Ureter (tissue), 1 donor: Measurements from ENCODE around the gene TREH. TPM values are rescaled to one million over a fixed set of nuclear protein-coding genes. Genes with fewer than 3 reads are reported as not detected.
"Not testable (repeated sequence)": the region's sequence is repeated elsewhere in the genome, so short reads cannot be mapped to it uniquely, and the experiment has no call there.

Experiments
- DNase-seq: peaks from one replicate; pipeline ENCODE4 v3.0.0-alpha.2; 2020; ENCODE audit warnings: low spot score
- total RNA-seq: library from RNA; stranded (reverse); gene quantifications from one replicate; pipeline ENCODE4 v1.2.4, GENCODE V29; 2023
- donor health status: DM: yes; HTN: yes; CAD: no.

The TREH gene
- total RNA-seq, 1 donor from 2014 or later = 0.44 TPM

DNA sequence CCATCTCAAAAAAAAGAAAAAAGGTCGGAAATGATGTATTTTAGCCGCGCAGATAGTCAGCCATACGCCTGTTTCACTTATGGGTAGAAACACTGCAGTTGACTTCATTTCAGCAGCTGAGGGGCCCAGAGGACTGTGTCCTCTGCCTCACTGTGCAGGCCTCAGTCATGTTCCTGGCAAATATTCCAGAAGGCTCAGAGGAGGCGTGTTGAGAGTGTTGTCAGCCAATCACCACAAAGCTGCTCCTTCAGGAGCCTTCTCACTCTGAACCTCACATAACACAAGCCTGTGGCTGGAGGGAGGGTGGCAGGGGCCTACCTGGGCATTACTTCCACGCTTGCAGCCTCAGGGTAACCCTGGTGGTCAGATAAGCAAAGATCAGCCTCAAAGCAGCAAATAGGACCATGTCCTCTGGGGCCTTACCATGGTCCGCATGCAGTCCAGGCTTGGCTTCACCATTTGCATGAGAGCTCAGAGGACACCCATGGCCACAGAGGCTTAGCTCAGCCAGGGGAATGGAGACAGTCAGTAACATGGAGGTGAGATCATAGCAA lies 17.3 kb upstream of the TREH start:
- no peak for DNase-seq

DNA sequence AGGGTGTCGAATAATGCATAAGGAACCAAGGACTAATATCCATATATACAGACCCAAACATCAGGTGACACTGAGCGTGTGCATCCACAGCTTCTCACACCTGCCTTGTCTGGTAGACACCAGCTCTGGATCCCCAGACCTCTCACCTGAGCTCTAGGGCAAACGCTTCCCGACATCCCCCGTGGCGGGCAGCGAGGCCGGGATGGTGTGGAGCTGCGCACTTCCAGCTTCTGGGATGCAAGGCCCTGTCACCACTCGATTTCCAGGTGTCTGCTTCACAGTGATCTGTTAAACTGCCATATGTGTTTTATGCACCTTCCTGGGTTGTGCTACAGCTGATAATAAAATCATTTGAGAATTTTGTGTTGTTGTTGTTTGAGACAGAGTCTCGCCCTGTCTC lies 15.3 kb upstream of the TREH start:
- DNase-seq = no peak

DNA sequence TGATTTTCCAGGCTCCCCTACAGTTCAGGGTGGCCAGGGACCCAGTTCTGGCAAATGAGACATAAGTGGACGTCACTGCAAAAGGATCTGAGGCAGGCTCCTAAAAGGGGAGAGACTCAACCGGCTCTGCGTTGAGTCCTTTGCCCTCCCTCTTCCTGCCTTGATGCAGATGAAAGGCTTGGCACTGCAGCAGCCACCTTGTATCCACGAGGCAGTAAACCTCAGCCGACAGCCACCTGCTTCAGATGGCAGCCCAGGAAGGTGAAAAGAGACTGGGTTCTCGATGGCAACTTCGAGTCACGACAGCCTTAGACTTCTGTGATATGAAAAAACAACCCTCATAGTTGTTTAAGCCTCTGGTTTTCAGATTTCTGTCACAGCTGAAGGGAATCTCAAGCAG lies 14.7 kb upstream of the TREH start:
- DNase-seq = no peak

DNA sequence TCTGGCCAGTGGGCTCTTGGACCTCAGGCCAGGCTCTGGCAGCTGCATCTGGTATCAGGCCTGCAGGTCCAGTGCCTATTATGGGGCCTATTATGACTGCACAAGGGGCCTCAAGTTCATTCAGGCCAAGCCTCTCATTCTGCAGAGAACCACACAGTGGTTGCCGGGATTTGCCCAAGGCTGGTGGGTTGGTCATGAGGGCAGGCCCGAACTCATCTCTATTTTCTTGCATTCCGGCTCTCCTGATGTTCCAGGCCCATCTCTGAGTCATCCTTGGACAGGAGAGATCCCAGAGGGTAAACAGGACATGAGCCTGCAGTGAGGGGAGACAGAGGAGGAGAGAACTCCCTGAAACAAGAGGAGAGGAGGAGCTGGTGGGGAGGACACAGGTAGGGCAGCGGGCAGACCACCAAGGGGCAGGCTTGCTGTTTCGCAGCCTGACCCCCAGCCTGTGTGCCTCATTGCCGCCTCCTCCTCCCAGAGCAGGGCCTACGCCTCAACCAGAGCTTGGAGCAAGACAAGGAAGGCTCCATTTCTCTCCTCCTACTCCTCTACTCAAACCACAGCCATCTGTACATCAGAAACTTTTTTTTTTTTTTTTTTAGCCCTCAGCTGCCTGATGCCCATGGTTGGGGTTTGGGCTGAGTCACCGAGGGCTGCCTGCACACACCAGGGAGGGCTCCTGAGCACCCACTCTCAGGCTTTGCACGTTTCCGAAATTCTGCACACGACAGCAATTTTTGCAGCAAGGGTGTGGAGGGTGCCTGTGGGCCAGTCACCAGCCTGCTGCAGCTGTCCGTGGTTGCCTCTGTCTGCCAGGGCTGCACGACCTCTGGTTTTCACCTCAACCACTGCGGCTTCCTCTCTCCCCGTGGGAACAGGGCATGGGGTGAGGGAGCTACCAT lies 12.7 kb upstream of the TREH start:
- DNase-seq = no peak

DNA sequence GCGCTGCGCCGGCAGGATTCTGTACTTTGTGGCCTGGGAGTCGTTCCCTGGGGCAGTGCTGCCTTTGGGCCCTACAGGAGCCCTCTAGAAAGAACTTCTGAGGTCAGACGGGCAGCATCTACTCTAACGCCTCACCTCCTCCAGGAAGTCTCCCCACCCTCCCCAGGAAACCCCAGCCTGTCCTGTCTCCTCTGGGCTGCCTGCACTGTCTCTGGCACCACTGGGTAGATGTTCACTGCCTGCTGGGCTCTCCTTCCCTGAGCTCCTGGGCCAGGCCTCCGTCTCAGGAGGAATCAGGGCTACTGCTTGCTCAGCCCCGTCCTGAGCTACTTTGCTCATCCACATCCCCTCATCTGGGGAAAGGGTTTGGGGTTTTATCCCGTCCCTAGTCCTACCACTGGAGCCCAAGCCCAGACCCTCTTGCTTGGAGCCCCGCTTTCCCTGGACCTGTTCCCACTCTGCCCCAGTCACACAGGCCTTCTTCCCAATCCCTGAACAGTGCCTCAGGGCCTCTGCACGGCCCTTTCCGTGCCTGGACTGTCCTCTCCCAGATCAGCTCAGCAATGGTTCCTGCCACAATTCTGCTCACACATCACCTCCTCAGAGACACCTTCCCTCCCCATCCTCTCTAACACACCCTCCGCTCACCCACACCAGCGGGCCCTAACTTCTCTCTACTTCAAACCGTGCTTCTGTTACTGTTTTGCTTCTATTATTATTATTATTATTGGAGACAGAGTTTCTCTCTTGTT lies 11.3 kb upstream of the TREH start:
- no peak for DNase-seq

DNA sequence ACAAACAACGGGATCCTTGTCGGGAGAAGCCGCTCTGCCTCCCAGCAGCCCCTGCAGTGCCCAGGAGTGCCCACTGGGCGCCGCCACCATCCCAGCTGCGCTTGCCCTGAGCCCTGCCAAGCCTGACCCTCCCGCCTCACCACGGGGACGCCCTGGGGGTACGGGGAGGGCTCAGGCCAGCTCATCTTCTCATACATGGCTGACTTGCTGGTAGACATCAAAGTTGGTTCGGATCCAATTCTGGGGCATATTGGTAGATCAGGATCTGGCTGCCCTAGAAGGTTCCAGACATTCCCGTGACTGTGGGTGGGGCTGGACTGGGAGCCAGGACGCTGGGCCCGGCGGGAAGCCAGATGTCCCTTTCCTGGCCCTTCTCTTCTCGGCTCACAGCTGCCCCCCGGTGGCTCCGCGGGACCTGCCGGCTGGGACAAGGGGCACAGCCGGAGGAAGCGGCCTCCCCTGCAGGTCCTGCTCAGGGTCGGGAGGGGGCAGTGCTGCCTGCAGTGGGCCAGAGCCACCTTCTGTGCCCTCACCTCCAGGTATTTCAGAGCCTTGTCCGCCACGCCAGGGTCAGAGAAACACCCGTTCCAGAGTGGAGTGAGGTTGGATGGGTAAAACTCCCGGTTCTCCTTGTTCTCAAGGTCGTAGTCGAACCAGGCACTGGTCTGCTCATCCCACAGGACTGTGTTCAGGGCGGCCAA lies 10.6 kb upstream of the TREH start:
- peak; percentile 96 for DNase-seq

DNA sequence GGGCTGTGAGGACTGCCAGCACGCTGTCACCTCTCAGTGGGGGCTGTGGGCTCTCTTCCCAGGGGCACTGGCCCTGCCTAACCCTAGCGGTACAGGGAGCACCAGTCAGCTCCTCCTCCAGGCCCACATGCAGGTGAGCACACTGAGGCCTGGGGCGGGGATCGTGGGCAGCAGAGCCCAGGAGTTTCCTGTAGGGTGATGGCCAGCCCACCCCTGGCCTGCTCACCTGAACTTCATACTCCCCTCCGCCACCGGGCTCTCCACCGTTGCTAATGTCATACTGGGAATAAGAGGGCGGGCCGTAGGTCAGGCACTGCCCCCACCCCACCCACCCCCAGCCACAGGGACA lies 10.0 kb upstream of the TREH start:
- DNase-seq = peak; percentile 49

DNA sequence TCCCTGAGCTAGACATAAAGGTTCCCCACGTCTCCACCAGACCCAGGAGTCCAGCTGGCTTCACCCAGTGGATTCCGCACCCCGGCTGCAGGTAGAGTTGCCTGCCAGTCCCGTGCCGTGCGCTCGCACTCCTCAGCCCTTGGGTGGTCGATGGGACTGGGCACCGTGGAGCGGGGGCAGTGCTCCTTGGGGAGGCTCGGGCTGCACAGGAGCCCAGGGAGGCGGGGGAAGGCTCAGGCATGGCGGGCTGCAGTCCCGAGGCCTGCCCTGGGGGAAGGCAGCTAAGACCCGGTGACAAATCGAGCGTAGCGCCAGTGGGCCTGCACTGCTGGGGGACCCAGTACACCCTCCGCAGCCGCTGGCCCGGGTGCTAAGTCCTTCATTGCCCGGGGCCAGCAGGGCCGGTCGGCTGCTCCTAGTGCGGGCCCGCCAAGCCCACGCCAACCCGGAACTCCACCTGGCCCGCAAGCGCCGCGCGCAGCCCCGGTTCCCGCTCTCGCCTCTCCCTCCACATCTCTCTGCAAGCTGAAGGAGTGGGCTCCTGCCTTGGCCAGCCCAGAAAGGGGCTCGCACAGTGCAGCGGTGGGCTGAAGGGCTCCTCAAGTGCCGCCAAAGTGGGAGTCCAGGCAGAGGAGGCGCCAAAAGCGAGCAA lies 9.5 kb upstream of the TREH start:
- no peak for DNase-seq

DNA sequence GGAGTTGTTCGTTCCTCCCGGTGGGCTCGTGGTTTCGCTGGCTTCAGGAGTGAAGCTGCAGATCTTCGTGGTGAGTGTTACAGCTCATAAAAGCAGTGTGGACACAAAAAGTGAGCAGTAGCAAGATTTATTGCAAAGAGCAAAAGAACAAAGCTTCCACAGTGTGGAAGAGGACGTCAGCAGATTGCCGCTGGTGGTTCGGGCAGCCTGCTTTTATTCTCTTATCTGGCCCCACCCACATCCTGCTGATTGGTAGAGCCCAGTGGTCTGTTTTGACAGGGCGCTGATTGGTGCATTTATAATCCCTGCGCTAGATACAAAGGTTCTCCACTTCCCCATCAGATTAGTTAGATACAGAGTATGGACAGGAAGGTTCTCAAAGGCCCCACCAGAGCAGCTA lies 8.9 kb upstream of the TREH start:
- not testable (repeated sequence) for DNase-seq

DNA sequence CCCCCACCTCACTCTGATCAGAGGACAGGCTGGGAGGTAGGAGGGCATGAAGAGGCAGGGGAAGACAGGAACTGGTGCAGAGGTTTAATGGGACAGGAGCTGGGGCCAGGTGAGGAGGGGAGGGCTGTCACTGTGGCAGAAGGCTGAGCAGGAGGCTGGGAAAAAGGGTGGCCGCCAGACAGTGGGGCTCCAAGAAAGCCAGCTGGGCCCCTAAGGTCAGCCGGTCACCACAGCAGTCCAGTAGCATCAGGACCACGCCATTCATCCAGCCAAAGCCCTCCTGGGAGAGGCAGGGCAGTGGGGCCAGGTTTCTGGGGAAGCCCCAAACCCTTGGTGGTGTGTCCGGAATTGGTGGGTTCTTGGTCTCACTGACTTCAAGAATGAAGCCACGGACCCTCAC lies 8.5 kb upstream of the TREH start:
- no peak for DNase-seq

DNA sequence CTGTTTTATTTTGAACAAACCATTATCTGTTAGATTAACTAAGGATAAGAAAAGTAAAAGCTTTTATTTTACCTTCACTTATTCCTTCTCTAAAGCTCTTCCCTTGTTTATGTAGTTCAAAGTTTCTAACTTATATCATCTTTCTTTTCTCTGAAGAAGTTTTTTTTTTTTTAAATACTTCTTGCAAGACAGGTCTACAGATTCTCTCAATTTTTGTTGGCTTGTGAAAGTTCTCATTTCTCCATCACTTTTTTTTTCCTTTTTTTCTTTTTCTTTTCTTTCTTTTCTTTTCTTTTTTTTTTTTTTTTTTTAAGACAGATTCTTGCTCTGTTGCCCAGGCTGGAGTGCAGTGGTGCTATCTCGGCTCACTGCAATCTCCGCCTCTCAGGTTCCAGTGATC lies 4.7 kb upstream of the TREH start:
- no peak for DNase-seq

DNA sequence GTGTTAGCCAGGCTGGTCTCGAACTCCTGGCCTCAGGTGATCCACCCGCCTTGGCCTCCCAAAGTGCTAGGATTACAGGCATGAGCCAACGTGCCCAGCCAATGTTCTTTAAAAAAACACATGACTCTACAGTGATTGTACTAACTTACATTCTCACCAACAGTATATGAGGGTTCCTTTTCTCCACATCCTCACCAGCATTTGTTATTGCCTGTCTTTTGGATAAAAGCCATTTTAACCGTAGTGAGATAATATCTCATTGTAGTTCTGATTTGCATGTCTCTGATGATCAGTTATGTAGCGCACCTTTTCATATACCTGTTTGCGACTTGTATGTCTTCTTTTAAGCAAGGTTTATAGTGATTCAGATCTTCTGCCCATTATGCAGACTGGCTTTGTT lies 3.5 kb upstream of the TREH start:
- not testable (repeated sequence) for DNase-seq

DNA sequence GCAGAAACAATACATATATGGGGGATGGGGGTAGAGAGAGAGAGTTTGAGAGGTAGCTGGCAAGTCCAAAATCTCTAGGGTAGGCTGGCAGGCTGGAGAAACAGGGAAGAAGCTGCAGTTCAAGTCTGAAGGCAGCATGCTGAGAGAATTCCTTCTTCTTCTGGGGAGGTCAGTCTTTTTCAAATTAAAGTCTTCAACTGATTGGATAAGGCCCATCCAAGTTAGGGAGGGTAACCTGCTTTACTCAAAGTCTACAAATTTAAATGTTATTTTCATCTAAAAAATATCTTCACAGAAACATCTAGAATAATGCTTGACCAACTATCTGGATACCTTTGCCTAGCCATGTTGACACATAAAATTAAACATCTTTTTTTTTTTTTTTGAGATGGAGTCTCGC lies 2.9 kb upstream of the TREH start:
- DNase-seq = no peak

DNA sequence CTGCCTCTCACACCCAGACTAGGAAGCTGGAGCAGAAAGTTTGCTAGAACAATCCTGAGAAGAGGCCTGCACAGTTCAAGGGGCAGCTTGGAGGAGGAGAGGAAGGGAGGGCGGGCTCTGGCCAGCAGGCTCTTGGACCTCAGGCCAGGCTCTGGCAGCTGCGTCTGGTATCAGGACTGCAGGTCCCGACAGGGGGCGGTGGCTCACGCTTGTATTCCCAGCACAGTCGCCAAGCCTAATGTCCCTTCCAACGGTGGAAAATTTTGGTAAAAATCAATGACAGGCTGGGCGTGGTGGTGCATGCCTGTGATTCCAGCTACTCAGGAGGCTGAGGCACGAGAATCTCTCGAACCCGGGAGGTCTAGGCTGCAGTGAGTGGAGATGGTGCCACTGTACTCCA lies 542 bp downstream of the TREH start:
- not testable (repeated sequence) for DNase-seq

DNA sequence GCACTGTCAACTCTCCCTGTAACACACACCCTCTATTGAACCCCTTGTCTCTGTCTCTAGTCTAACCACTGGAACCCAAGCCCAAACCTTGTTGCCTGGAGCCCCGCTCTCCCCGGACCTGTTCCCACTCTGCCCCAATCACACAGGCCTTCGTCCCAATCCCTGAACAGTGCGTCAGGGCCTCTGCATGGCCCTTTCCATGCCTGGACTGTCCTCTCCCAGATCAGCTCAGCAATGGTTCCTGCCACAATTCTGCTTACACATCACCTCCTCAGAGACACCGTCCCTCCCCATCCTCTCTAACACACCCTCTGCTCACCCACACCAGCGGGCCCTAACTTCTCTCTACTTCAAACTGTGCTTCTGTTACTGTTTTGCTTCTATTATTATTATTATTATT lies 1.5 kb downstream of the TREH start:
- no peak for DNase-seq

DNA sequence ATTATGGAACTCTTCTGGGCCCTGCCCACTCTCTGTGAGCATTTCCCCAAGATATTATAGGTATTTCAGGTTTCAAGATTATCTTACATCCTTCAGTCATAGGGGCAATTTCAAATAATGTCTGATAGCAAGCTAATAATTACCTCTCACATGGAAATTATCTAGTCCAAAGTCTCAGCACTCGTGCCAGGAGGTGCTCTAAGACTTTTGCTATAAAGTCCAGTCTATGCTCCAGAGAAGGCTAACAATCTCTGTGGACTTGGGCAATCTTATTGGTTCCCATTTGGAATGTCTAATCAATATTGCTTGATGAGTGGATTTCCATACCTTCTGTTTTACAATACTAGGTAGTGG lies 5.4 kb downstream of the TREH start:
- no peak for DNase-seq

DNA sequence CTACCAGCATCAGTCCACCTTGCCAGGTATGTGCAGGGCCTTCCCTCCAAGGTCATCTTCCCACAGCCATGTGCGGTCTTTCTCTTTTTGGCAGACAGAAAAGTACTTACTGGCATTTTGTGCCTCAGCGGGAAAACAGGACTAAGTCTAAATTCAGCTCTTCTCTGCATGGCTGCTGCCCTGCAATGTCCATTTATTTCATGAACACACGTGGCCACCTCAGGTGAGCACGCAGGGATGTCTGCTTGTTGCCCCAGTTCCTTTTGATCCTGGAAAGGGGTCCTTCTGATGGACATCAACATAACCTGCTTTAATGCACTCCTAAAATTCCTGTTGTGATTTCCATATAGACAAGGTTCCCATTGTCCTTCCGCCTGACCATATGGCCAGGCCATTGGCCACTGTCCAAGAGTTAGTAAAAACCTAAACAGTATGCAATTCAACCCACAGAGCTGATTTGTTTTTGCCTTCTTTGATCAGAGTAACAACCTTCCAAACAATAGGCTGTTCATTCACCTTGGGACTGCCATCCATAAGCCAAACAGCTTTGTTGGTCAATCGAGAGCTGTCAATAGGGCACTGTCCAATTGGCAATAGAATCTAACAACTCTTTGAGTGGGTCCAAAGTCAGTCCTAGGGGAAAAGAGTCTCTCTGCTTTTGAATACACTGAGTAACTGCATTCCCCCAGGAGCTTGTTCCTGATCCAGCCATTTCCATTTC lies 5.9 kb downstream of the TREH start:
- DNase-seq = no peak

DNA sequence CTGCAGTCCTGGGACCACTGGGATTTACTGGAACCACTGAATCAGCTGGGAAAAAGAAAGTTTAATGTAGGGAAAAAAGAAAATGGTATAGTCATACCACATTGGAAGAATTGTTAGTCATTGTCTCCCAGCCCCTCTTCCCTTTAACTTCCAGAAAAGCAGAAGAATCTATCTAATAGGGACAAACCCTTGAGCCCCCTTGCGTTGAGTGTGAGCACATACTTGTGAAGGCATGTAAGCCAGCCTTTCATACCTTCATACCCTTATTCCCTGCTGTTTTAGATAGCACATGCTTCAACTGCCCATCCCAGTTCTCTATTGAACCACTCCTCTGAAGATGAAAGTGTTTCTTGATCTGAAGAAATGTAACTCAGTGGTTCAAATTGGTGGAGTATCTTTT lies 6.6 kb downstream of the TREH start:
- no peak for DNase-seq

DNA sequence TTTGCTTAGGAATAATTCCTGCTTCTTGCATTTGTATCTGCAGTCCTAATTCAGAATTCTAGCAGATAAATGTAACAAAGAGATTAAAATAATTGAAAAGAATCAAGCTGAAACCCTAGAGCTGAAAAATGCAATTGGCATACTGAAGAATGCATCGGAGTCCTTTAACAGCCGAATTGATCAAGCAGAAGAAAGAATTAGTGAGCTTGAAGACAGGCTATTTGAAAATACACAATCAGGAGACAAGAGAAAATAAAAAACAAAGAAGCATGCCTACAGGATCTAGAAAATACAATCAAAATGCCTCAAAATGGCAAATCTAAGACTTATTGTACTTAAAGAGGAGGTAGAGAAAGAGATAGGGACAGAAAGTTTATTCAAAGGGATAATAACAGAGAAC lies 8.2 kb downstream of the TREH start:
- DNase-seq = no peak

DNA sequence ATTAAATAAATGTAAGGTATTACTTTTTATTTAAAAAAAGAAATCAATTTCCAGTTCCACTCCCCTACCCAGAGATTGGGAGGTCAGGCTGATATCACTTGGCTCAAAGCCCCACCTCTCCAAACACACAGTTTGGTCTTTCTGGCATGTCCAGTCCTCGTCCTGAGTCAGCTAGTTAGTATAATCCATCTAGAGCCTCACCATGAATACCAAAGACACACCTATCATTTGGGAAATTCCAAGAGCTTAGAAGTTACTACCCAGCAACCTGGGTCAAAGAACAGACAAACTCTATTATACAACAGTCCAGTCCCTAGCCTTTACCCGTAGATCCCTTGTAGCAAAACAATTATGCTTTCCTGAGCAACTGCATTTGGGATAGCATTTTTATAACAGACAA lies 9.4 kb downstream of the TREH start:
- no peak for DNase-seq

DNA sequence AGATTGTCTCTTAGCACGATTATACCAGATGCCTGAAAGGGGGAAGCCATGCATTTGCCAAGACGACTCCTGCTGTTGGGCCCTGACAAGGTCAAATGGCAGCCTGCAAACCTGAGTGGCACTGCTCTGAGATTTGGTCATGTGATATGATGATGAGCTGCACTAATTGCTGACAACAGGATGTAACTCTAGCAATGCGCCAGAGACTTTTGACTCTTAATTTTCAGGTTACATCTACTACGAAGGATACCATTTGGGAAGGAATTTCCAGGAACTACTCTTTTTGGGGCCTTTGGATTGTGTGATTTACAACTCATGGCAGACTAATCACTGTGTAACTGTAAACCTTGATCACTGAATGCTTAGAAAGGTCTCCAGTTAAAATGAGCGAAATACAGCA lies 13.1 kb downstream of the TREH start:
- DNase-seq = no peak
